Hepatocyte (in vitro differentiated cells): Measurements from ENCODE around the gene NDUFB2.

Experiments
- EZH2phosphoT487 ChIP-seq: fragments of 200-600 bp; sonication (generic); IDR thresholded peaks from one replicate; pipeline ENCODE4 v1.6.1; 2018; ENCODE audit warnings: antibody characterized with exemption, mild to moderate bottlenecking, low read depth, moderate library complexity; ENCODE audit not compliant: unreplicated experiment, severe bottlenecking
- TF ChIP-seq, protein P1 (sequence below): fragments of 200-600 bp; sonication (generic); IDR thresholded peaks from 2 replicates; pipeline ENCODE4 v1.5.1; 2016; ENCODE audit warnings: antibody characterized with exemption, mild to moderate bottlenecking; ENCODE audit not compliant: poor library complexity

DNA sequence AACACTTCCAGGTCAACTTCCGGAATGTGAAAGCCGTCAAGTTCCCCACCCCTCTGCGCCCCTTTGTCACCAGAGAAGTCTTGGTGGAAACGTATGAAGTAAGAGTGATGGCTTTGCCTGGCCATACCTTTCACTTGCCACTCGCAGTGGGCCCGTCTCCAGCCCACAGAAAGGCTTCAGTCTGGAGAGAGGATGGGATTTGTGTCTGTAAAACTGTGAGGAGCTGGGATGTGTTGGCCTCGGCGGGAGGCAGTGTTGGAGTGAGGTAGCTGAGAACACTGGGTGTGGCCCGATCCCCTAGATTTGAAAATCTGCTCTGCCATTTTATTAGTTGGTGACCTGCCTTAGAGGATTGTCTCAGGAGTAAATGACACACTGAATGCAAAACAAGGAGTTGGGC is 17.3 kb upstream of the NDUFB2 start:
- TF ChIP-seq, protein P1, sequence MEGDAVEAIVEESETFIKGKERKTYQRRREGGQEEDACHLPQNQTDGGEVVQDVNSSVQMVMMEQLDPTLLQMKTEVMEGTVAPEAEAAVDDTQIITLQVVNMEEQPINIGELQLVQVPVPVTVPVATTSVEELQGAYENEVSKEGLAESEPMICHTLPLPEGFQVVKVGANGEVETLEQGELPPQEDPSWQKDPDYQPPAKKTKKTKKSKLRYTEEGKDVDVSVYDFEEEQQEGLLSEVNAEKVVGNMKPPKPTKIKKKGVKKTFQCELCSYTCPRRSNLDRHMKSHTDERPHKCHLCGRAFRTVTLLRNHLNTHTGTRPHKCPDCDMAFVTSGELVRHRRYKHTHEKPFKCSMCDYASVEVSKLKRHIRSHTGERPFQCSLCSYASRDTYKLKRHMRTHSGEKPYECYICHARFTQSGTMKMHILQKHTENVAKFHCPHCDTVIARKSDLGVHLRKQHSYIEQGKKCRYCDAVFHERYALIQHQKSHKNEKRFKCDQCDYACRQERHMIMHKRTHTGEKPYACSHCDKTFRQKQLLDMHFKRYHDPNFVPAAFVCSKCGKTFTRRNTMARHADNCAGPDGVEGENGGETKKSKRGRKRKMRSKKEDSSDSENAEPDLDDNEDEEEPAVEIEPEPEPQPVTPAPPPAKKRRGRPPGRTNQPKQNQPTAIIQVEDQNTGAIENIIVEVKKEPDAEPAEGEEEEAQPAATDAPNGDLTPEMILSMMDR = no peak
- no peak for TF ChIP-seq EZH2phosphoT487
